Measurements from ENCODE around the gene ABCC9.

ABCC9 gene

GRCh38 chr12:21771311-21771710 lies 169.9 kb downstream of the ABCC9 start:
- no peak for DNase-seq

GRCh38 chr12:21769307-21769706 lies 171.9 kb downstream of the ABCC9 start:
- DNase-seq: no peak

- no peak for DNase-seq
Measured at GRCh38 chr12:21766403-21766802, 174.8 kb downstream of the ABCC9 start.

GRCh38 chr12:21764950-21765349 lies 176.3 kb downstream of the ABCC9 start:
- no peak for DNase-seq

GRCh38 chr12:21764065-21764464 lies 177.2 kb downstream of the ABCC9 start:
- DNase-seq: no peak

GRCh38 chr12:21763531-21763930 lies 177.7 kb downstream of the ABCC9 start:
- DNase-seq: no peak

DNA sequence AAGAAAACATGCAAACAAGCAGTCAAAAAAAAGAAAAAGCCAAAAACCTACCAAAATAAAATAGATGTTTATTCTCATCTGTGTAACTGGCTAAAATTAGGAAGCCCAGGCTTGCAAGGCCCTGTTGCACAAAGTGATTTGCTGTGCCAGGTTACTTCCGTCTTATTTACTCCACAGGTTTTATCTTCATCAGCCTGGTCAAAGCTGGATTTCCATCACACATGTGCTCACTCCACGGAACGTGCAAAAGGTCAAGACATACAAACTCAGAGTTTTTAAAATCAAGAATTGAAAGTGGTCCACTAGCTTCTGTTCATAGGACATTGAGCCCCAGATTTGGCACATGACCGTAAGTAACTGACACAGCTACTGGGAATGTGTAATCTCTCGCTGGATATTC lies 181.5 kb downstream of the ABCC9 start:
- no peak for DNase-seq

DNA sequence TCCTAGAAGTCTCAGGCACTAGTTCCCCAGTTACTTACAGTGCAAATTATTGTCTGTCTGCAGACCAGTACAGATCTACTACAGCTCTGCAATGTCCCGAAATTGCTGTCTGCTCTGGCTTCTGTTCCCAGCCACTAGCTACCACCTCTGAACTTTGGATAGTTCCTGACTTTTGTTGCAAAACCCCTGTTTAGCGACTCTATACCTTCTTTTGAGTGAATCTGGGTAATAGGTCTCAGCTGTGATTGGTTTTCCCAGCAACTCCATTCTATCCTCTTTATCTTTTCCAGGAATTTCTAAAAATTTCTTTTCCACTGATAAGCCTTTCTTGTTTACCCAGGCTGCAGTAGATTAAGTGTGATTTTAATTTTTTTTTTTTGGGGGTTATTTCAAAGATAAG lies 183.5 kb downstream of the ABCC9 start:
- DNase-seq: no peak

- no peak for DNase-seq
Measured at GRCh38 chr12:21756699-21757098, 184.5 kb downstream of the ABCC9 start.

GRCh38 chr12:21751517-21751916 lies 189.7 kb downstream of the ABCC9 start:
- DNase-seq: no peak

All from stimulated activated CD4-positive, alpha-beta T cell treated with anti-CD3 and anti-CD28 coated beads, Interleukin-4, amount 100 ng/mL, for 4 hours (primary cell).